ENCODE results near the gene MCF2. TPM values are rescaled to one million over a fixed set of nuclear protein-coding genes. Genes with fewer than 3 reads are reported as not detected.

Gene MCF2
- total and polyA plus RNA-seq, 9 donors: 0.91 to 8.1 (median 3.6) TPM

DNA sequence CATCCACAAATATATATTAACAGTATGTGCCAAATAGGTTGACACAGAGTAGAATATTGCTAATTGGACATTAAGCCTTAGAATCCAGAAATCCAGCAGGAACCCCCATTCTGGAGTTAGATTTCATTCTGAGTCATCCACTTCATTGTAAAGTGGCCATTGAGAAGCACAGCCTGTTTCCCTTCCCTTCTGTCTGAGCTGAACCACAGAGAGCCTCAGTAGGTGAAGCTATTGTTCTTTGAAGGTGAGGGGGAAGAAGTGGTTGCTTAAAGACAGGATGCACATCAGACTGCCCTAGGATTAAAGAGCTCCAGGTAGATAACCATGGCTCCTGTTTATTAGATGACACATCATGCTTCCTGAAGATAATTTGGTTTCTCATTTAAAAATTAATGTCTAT, 30.6 kb upstream of the MCF2 start:
- no peaks in the 10 kb centered on the region for H3K27me3 ChIP-seq
- no peak for TF ChIP-seq EP300 (IDR thresholded peaks at IDR 0.05)
- no peak for TF ChIP-seq POLR2A (IDR thresholded peaks at IDR 0.05)
- TF ChIP-seq, protein P1, sequence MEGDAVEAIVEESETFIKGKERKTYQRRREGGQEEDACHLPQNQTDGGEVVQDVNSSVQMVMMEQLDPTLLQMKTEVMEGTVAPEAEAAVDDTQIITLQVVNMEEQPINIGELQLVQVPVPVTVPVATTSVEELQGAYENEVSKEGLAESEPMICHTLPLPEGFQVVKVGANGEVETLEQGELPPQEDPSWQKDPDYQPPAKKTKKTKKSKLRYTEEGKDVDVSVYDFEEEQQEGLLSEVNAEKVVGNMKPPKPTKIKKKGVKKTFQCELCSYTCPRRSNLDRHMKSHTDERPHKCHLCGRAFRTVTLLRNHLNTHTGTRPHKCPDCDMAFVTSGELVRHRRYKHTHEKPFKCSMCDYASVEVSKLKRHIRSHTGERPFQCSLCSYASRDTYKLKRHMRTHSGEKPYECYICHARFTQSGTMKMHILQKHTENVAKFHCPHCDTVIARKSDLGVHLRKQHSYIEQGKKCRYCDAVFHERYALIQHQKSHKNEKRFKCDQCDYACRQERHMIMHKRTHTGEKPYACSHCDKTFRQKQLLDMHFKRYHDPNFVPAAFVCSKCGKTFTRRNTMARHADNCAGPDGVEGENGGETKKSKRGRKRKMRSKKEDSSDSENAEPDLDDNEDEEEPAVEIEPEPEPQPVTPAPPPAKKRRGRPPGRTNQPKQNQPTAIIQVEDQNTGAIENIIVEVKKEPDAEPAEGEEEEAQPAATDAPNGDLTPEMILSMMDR (IDR thresholded peaks at IDR 0.05): no peak
- no peaks in the 10 kb centered on the region for H3K9me3 ChIP-seq
- H3K36me3 ChIP-seq: no peaks in the 10 kb centered on the region
- DNase-seq: no peak
- H3K27ac ChIP-seq: no peak overlapping the region
- H3K4me3 ChIP-seq: no peak overlapping the region
- H3K4me1 ChIP-seq (ENCODE audit: insufficient read depth): no peaks in the 10 kb centered on the region
- intact Hi-C loops (cut with DNase I): no loop called here

DNA sequence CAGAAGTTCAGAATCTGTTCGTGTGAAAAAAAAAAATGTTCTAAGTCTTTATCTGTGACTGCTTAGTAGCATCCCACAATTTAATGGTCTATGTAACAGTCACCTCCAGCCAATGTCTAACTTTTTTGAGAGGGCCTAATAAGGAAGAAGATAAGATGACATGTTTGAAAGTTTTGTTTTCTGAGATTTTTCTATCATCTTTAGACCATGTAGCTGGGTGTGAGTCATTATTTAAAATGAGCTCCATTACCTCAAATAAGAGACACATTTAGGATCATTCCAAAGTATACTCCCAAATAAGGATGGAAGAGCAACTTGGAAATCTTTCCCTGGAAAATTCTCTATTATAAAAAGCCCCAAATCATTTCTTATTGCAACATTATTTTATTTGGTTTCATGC, 28.2 kb upstream of the MCF2 start:
- no peak overlapping the region for H3K27ac ChIP-seq
- H3K36me3 ChIP-seq: no peaks in the 10 kb centered on the region
- no peak overlapping the region for H3K4me3 ChIP-seq
- DNase-seq: no peak
- 48 to 51% (median 50%) methylated on average over 1 of the region's 1 CpG for WGBS, 3 donors
- no peaks in the 10 kb centered on the region for H3K4me1 ChIP-seq (ENCODE audit: insufficient read depth)
- H3K9me3 ChIP-seq: no peaks in the 10 kb centered on the region
- TF ChIP-seq POLR2A (IDR thresholded peaks at IDR 0.05) (no peak), EP300 (IDR thresholded peaks at IDR 0.05) (no peak)
- TF ChIP-seq, protein P1 (IDR thresholded peaks at IDR 0.05): no peak
- H3K27me3 ChIP-seq: no peaks in the 10 kb centered on the region
- intact Hi-C loops (cut with DNase I): no loop called here

DNA sequence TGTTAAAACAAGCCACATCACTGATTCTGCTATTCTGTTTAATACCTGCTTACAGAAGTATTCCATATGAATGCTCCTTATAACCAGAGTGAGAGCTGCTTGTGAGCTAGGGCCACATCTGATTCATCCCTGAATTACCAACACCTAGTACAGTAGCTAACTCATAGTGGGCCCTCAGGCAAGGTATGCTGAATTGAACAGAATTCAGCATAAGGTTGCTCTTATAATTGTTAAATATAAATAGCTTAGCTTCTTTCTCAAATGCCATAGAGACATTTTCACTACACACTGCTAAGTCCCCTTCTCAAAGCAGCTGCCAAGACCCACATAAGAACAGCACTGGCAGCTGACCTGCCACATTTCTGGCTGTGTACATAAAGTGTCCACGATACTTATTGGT, 27.0 kb upstream of the MCF2 start:
- no peak overlapping the region for H3K27ac ChIP-seq
- H3K27me3 ChIP-seq: no peaks in the 10 kb centered on the region
- DNase-seq: no peak
- no peak overlapping the region for H3K4me3 ChIP-seq
- 85 to 94% (median 89%) methylated on average over 1 of the region's 1 CpG for WGBS, 3 donors
- H3K36me3 ChIP-seq: no peaks in the 10 kb centered on the region
- intact Hi-C loops (cut with DNase I): no loop called here
- no peaks in the 10 kb centered on the region for H3K4me1 ChIP-seq (ENCODE audit: insufficient read depth)
- TF ChIP-seq POLR2A (IDR thresholded peaks at IDR 0.05) (no peak), EP300 (IDR thresholded peaks at IDR 0.05) (no peak)
- TF ChIP-seq, protein P1 (IDR thresholded peaks at IDR 0.05): no peak
- no peaks in the 10 kb centered on the region for H3K9me3 ChIP-seq

DNA sequence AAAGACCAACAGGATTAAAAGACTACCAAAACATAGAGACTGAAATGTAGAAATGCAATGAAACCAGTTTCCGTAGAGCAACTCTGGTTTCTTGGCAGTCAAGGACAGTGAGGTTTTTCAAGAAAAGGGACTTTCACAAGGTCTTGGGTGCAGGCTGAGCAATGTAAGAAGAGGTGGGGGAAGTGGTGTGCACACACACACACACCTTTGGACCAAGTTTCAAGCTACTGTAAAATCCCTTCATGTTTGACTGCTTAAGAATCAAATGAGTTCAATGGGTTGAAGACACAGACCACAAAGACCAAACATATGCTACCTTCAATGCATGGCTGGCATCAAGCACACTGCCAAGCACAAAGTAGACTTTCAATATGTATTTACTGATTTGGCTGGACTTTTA, 17.8 kb upstream of the MCF2 start:
- no peak overlapping the region for H3K27ac ChIP-seq
- intact Hi-C loops (cut with DNase I): no loop called here
- no peaks in the 10 kb centered on the region for H3K4me1 ChIP-seq (ENCODE audit: insufficient read depth)
- no peak overlapping the region for H3K4me3 ChIP-seq
- no peak for DNase-seq
- WGBS, 3 donors: 93 to 95% (median 95%) methylated on average over 1 of the region's 1 CpG
- H3K9me3 ChIP-seq: no peaks in the 10 kb centered on the region
- H3K36me3 ChIP-seq: no peaks in the 10 kb centered on the region
- no peaks in the 10 kb centered on the region for H3K27me3 ChIP-seq
- TF ChIP-seq, protein P1 (IDR thresholded peaks at IDR 0.05): no peak

DNA sequence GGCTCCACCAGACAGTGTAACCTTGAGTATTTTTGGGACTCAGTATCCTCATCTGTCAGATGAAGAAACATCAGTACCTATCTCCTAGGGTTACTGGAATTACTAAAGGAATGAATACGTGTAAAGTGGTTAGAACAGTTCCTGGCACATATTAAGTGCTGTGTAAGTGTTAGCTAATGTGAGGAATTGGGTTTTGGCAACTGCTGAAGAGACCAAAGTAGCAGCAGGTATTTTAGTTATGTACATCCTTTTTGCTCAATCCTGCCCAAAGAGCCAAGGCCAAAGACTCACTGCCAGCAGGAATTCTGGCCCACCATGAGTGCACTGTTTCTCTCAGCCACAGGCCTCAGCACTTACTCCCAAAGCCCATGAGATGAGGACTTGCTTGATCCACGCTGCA, 16.7 kb upstream of the MCF2 start:
- intact Hi-C loops (cut with DNase I): no loop called here

More for the DNA sequence above, 16.7 kb upstream of the MCF2 start:
- Histone ChIP-seq H3K36me3 (no peaks in the 10 kb centered on the region), H3K27ac (no peak overlapping the region), H3K27me3 (no peaks in the 10 kb centered on the region), H3K9me3 (no peaks in the 10 kb centered on the region), H3K4me1 (ENCODE audit: insufficient read depth) (no peaks in the 10 kb centered on the region), H3K4me3 (no peak overlapping the region)
- no peak for DNase-seq
- WGBS, 3 donors: 53 to 74% (median 61%) methylated on average over 2 of the region's 2 CpGs
- TF ChIP-seq EP300 (IDR thresholded peaks at IDR 0.05): no peak
- TF ChIP-seq, protein P1 (IDR thresholded peaks at IDR 0.05): no peak
- no peak for TF ChIP-seq POLR2A (IDR thresholded peaks at IDR 0.05)

Measured in ovary (tissue), 9 donors.